ENCODE results near the gene DMAP1. TPM values are rescaled to one million over a fixed set of nuclear protein-coding genes. Genes with fewer than 3 reads are reported as not detected.

The DMAP1 gene
- total and polyA plus RNA-seq, 2 experiments from 2014 or later, result 32.6 to 40.0 TPM

DNA sequence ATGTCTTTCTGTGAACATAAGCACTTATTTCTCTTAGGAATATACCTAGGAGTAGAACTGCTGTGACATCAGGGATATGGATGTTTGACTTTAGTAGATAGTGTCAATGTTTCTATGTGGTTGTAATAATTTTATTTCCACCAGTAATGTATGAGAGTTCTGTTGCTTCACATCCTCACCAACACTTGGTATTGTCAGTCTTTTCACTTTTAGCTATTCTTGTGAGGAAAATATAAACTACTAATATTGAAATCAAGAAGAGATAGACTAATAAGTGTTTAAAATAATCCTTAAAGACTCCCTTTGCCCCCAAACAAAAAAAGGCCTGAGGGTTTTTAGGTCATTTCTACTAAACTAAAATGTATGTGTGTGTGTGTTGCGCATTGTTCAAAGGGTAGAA, 2.7 kb upstream of the DMAP1 start:
- H3K9me3 Mint-ChIP-seq, result no peaks in the 10 kb centered on the region
- DNase-seq (ENCODE audit: low spot score) (no peak), ATAC-seq (no peak)
- peaks cover 8% of the 10 kb centered on the region for H3K4me1 Mint-ChIP-seq
- no peaks in the 10 kb centered on the region for H3K9me2 ChIP-seq (ENCODE audit: insufficient read depth)
- H3K27me3 ChIP-seq (ENCODE audit: insufficient read depth), result peaks cover 11% of the 10 kb centered on the region; the same call in 1 of the 2 replicates
- no peak overlapping the region for H3K4me2 ChIP-seq
- no peaks in the 10 kb centered on the region for H3F3A ChIP-seq (replicated peaks; ENCODE audit: low read depth)
- H3K4me1 ChIP-seq (ENCODE audit: insufficient read depth), result peaks cover 14% of the 10 kb centered on the region
- TF ChIP-seq NANOG (IDR thresholded peaks at IDR 0.05; ENCODE audit: borderline replicate concordance) (no peak), JUNB (IDR thresholded peaks at IDR 0.05; ENCODE audit: unreplicated experiment) (no peak), EZH2phosphoT487 (IDR thresholded peaks at IDR 0.05; ENCODE audit: unreplicated experiment) (no peak)
- H3K36me3 Mint-ChIP-seq (ENCODE audit: low read depth), result peaks cover 7% of the 10 kb centered on the region; the same call in 2 of the 3 replicates
- H3K27ac ChIP-seq (ENCODE audit: low read depth), result no peak overlapping the region
- no peak overlapping the region for H3K27ac Mint-ChIP-seq
- H3K4me3 Mint-ChIP-seq, result no peak overlapping the region
- no peak overlapping the region for H3K4me3 ChIP-seq
- no peak overlapping the region for H2AFZ ChIP-seq
- peaks cover 10% of the 10 kb centered on the region for H3K27me3 Mint-ChIP-seq (ENCODE audit: insufficient read depth, low read depth, poor library complexity)
- peaks cover 6% of the 10 kb centered on the region; the same call in 1 of the 2 replicates for H3K79me2 ChIP-seq (replicated peaks; ENCODE audit: insufficient read depth)
- H3K36me3 ChIP-seq (ENCODE audit: insufficient read depth), result peaks cover 6% of the 10 kb centered on the region; the same call in 1 of the 2 replicates
- no peaks in the 10 kb centered on the region; the same call in 1 of the 2 replicates for H4K20me1 ChIP-seq (replicated peaks; ENCODE audit: insufficient read depth)

DNA sequence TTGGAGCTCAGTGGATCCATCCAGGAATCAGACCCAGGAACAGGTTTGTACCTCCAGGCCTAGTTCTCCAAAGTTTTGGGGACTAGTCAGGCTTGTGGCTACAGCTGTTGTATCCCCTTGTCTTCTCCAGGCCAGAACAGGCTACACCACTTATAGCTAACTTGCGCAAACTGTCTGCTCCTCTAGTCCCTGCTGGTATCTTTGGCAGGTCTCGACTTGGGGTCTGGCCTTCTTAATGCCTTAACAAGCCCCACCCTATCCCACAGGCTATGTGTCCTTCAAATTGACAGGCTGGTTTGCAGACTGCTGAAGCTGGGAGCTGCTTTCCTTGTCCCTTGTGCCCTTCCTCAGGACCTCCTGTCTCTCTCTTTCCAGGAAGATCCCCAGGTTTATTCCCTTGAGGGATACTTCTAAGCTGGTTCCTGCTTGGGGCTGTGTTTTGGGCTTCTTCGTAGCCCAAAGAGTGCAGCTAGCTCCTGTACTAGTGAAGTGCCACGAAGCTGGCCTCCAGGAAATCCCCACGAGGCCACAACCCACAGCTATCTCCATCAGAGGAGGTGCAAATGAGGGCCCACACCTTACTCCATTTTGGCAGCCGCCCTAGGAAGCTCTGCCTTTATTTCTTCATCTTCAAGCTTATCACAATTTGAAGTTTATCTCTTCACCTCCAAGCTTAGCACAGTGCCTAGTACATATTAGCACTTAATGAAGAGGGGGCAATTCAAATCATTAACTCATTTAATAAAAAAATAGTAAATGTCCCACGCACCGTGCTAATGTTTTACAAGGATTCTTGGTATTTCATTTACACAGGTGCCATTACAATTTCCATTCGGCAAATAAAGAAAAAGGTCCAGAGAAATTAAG, 683 bp upstream of the DMAP1 start:
- peaks cover 24% of the 10 kb centered on the region for H3K36me3 Mint-ChIP-seq (ENCODE audit: low read depth)
- Histone ChIP-seq H3K4me2 (peak overlapping the region; percentile 98), H3K27ac (ENCODE audit: low read depth) (no peak overlapping the region), H3K9me2 (ENCODE audit: insufficient read depth) (no peaks in the 10 kb centered on the region), H3K4me1 (ENCODE audit: insufficient read depth) (peaks cover 14% of the 10 kb centered on the region), H3K36me3 (ENCODE audit: insufficient read depth) (peaks cover 6% of the 10 kb centered on the region; the same call in 1 of the 2 replicates), H3F3A (replicated peaks; ENCODE audit: low read depth) (no peaks in the 10 kb centered on the region), H2AFZ (peak overlapping the region; percentile 97), H3K79me2 (replicated peaks; ENCODE audit: insufficient read depth) (peaks cover 6% of the 10 kb centered on the region; the same call in 1 of the 2 replicates), H3K4me3 (peak overlapping the region; percentile 99), H3K27me3 (ENCODE audit: insufficient read depth) (peaks cover 11% of the 10 kb centered on the region; the same call in 1 of the 2 replicates), H4K20me1 (replicated peaks; ENCODE audit: insufficient read depth) (no peaks in the 10 kb centered on the region; the same call in 1 of the 2 replicates)
- H3K4me1 Mint-ChIP-seq, result peaks cover 8% of the 10 kb centered on the region
- TF ChIP-seq, protein P1, sequence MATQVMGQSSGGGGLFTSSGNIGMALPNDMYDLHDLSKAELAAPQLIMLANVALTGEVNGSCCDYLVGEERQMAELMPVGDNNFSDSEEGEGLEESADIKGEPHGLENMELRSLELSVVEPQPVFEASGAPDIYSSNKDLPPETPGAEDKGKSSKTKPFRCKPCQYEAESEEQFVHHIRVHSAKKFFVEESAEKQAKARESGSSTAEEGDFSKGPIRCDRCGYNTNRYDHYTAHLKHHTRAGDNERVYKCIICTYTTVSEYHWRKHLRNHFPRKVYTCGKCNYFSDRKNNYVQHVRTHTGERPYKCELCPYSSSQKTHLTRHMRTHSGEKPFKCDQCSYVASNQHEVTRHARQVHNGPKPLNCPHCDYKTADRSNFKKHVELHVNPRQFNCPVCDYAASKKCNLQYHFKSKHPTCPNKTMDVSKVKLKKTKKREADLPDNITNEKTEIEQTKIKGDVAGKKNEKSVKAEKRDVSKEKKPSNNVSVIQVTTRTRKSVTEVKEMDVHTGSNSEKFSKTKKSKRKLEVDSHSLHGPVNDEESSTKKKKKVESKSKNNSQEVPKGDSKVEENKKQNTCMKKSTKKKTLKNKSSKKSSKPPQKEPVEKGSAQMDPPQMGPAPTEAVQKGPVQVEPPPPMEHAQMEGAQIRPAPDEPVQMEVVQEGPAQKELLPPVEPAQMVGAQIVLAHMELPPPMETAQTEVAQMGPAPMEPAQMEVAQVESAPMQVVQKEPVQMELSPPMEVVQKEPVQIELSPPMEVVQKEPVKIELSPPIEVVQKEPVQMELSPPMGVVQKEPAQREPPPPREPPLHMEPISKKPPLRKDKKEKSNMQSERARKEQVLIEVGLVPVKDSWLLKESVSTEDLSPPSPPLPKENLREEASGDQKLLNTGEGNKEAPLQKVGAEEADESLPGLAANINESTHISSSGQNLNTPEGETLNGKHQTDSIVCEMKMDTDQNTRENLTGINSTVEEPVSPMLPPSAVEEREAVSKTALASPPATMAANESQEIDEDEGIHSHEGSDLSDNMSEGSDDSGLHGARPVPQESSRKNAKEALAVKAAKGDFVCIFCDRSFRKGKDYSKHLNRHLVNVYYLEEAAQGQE (IDR thresholded peaks at IDR 0.05; ENCODE audit: unreplicated experiment), result no peak
- TF ChIP-seq STAT1 (IDR thresholded peaks at IDR 0.05; ENCODE audit: unreplicated experiment) (no peak), JUNB (IDR thresholded peaks at IDR 0.05; ENCODE audit: unreplicated experiment) (no peak)
- 0 out of 2 replicates have a peak overlapping the region, but pooled peaks have one; percentile 49 for H3K27ac Mint-ChIP-seq
- peaks cover 15% of the 10 kb centered on the region for H3K27me3 Mint-ChIP-seq (ENCODE audit: insufficient read depth, low read depth, poor library complexity)
- ATAC-seq (no peak), DNase-seq (ENCODE audit: low spot score) (no peak)
- no peaks in the 10 kb centered on the region for H3K9me3 Mint-ChIP-seq
- H3K4me3 Mint-ChIP-seq, result peak overlapping the region; percentile 90

All from GM23338 (cell line).